SK-N-SH treated with all-trans-retinoic acid at 6 μM for 48 hours (cell line): ENCODE results near the gene NOSTRIN.

Experiments
- BACH2 ChIP-seq: fragments of 250-450 bp; sonication (Bioruptor Pico); IDR thresholded peaks from 2 replicates; pipeline ENCODE4 v1.9.0; 2021; ENCODE audit warnings: mild to moderate bottlenecking, borderline replicate concordance
- ESRRG ChIP-seq: fragments of 250-450 bp; sonication (Bioruptor Pico); IDR thresholded peaks from 2 replicates; pipeline ENCODE4 v1.6.1; 2021; ENCODE audit warnings: mild to moderate bottlenecking
- PPARA ChIP-seq: fragments of 250-450 bp; sonication (Bioruptor Pico); IDR thresholded peaks from 2 replicates; pipeline ENCODE4 v1.5.0; 2020; ENCODE audit warnings: mild to moderate bottlenecking, borderline replicate concordance
- RARB ChIP-seq: fragments of 250-450 bp; sonication (Bioruptor Pico); IDR thresholded peaks from 2 replicates; pipeline ENCODE4 v1.8.0; 2021; ENCODE audit warnings: mild to moderate bottlenecking, moderate library complexity
- SNAI2 ChIP-seq: fragments of 250-450 bp; sonication (Bioruptor Pico); IDR thresholded peaks from 2 replicates; pipeline ENCODE4 v1.5.0; 2020; ENCODE audit warnings: mild to moderate bottlenecking, moderate library complexity
- TCF4 ChIP-seq: fragments of 250-450 bp; sonication (Bioruptor Pico); IDR thresholded peaks from 2 replicates; pipeline ENCODE4 v1.8.0; 2021; ENCODE audit warnings: mild to moderate bottlenecking, moderate library complexity, borderline replicate concordance
- ZC3H10 ChIP-seq: fragments of 250-450 bp; sonication (Bioruptor Pico); IDR thresholded peaks from 2 replicates; pipeline ENCODE4 v1.5.1; 2021; ENCODE audit warnings: mild to moderate bottlenecking, moderate library complexity
- ZNF70 ChIP-seq: fragments of 450-650 bp; formaldehyde crosslinking; IDR thresholded peaks from 2 replicates; pipeline ENCODE4 v1.5.0; 2020; ENCODE audit warnings: mild to moderate bottlenecking, moderate library complexity
- TF ChIP-seq, protein P1 (sequence below): fragments of 250-450 bp; sonication (Bioruptor Pico); IDR thresholded peaks from 2 replicates; pipeline ENCODE4 v1.8.0; 2020; ENCODE audit warnings: mild to moderate bottlenecking, moderate library complexity, borderline replicate concordance
- TF ChIP-seq, protein P2 (sequence below): fragments of 250-450 bp; sonication (Bioruptor Pico); IDR thresholded peaks from 2 replicates; pipeline ENCODE4 v1.5.1; 2020; ENCODE audit warnings: low read depth, mild to moderate bottlenecking, moderate library complexity
- TF ChIP-seq, protein P3 (sequence below): fragments of 250-450 bp; sonication (Bioruptor Pico); IDR thresholded peaks from 2 replicates; pipeline ENCODE4 v1.5.1; 2021; ENCODE audit warnings: mild to moderate bottlenecking, moderate library complexity
- TF ChIP-seq, protein P4 (sequence below): fragments of 250-450 bp; sonication (Bioruptor Pico); IDR thresholded peaks from 2 replicates; pipeline ENCODE4 v1.8.0; 2021; ENCODE audit warnings: low read depth, mild to moderate bottlenecking, moderate library complexity, borderline replicate concordance

DNA sequence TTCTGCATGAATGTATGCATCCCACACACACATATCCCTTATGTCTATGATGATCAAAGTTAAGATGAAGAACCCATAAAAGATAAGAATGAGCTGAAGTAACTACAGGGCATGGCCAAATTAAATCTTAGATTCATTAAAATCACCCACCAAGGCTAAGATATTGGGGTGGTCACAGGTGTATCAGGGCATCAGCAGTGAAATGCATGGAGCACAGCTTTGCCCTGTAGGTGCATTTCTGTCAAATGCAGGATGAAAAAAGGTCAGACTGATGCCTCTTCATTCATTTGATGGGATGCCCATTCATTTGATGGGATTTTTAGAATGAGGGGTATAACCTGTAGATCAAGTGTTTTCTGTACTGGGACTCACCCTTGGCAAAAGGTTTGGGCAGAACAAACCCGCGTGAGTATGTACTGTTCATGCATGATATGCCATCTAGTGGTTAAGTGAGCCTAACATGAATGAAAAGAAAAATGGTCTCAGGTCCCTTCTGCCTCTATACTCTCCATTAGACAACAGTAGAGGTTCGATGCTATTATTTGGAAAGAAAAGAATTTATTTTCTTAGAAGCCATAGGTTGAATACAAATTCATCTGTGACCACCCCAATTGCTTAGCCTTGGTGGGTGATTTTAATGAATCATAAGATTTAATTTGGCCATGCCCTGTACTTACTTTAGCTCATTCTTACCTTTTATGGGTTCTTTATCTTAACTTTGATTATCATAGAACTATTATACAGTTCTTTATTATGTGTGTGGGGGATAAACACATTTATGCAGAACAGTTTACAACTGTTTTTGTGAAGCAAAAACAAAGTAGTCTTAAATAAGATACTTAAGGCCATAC lies 43.2 kb upstream of the NOSTRIN start:
- TF ChIP-seq, protein P1, sequence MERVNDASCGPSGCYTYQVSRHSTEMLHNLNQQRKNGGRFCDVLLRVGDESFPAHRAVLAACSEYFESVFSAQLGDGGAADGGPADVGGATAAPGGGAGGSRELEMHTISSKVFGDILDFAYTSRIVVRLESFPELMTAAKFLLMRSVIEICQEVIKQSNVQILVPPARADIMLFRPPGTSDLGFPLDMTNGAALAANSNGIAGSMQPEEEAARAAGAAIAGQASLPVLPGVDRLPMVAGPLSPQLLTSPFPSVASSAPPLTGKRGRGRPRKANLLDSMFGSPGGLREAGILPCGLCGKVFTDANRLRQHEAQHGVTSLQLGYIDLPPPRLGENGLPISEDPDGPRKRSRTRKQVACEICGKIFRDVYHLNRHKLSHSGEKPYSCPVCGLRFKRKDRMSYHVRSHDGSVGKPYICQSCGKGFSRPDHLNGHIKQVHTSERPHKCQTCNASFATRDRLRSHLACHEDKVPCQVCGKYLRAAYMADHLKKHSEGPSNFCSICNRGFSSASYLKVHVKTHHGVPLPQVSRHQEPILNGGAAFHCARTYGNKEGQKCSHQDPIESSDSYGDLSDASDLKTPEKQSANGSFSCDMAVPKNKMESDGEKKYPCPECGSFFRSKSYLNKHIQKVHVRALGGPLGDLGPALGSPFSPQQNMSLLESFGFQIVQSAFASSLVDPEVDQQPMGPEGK (CRISPR knock-in tag) = no peak
- TF ChIP-seq, protein P2, sequence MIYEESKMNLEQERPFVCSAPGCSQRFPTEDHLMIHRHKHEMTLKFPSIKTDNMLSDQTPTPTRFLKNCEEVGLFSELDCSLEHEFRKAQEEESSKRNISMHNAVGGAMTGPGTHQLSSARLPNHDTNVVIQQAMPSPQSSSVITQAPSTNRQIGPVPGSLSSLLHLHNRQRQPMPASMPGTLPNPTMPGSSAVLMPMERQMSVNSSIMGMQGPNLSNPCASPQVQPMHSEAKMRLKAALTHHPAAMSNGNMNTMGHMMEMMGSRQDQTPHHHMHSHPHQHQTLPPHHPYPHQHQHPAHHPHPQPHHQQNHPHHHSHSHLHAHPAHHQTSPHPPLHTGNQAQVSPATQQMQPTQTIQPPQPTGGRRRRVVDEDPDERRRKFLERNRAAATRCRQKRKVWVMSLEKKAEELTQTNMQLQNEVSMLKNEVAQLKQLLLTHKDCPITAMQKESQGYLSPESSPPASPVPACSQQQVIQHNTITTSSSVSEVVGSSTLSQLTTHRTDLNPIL = no peak
- TF ChIP-seq, protein P3, sequence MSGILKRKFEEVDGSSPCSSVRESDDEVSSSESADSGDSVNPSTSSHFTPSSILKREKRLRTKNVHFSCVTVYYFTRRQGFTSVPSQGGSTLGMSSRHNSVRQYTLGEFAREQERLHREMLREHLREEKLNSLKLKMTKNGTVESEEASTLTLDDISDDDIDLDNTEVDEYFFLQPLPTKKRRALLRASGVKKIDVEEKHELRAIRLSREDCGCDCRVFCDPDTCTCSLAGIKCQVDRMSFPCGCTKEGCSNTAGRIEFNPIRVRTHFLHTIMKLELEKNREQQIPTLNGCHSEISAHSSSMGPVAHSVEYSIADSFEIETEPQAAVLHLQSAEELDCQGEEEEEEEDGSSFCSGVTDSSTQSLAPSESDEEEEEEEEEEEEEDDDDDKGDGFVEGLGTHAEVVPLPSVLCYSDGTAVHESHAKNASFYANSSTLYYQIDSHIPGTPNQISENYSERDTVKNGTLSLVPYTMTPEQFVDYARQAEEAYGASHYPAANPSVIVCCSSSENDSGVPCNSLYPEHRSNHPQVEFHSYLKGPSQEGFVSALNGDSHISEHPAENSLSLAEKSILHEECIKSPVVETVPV = no peak
- TF ChIP-seq PPARA (CRISPR knock-in tag) (no peak), SNAI2 (CRISPR knock-in tag) (no peak), ESRRG (CRISPR knock-in tag) (no peak), BACH2 (CRISPR knock-in tag) (no peak), ZC3H10 (no peak), TCF4 (no peak), ZNF70 (CRISPR knock-in tag) (no peak), RARB (no peak)
- TF ChIP-seq, protein P4, sequence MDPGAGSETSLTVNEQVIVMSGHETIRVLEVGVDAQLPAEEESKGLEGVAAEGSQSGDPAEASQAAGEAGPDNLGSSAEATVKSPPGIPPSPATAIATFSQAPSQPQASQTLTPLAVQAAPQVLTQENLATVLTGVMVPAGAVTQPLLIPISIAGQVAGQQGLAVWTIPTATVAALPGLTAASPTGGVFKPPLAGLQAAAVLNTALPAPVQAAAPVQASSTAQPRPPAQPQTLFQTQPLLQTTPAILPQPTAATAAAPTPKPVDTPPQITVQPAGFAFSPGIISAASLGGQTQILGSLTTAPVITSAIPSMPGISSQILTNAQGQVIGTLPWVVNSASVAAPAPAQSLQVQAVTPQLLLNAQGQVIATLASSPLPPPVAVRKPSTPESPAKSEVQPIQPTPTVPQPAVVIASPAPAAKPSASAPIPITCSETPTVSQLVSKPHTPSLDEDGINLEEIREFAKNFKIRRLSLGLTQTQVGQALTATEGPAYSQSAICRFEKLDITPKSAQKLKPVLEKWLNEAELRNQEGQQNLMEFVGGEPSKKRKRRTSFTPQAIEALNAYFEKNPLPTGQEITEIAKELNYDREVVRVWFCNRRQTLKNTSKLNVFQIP (CRISPR knock-in tag) = no peak
